Measurements from ENCODE around the gene RSPH9.

RSPH9 gene

DNA sequence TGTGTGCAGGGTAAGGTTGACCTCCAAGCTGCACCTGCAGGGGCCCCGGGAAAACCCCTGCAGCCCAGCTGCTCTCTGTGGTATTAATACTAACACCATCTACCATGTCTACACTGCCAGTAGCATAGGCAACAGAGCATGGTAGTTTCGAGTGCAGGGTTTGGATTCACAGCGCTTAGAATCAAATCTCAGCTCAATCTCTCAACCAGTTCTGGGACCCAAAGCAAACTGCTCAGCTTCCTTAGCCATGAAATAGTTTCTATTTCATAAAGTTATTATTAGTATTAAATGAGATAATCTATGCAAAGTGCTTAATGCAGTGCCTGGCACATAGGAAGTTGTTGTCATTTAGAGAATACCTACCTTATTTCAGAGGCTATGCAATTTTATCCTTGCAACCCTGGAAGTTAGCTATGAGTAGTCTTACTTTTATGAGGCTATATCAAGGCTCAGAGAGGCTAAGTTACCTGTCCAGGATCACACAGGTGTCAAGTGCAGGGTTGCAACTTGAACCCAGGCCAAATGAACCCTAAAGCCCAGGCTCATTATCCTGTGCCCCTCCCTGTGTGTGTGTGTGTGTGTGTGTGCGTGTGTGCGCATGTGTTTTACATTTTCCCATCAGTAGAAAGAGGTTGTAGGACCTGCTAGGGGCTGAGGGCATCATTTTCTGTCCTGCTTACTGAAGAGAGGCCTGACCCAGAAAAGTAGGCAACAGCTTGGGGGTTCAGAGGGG is 70.4 kb downstream of the RSPH9 start:
- Histone ChIP-seq H3K27ac (ENCODE audit: low read depth, low read length) (no peak overlapping the region), H3K4me1 (ENCODE audit: control insufficient read depth, insufficient read depth, low read length) (no peaks in the 10 kb centered on the region), H3K36me3 (ENCODE audit: control insufficient read depth, insufficient read depth, low read length) (no peaks in the 10 kb centered on the region), H3K4me3 (ENCODE audit: low read length) (no peak overlapping the region), H3K9ac (ENCODE audit: low read length) (no peak overlapping the region), H3K27me3 (ENCODE audit: control insufficient read depth, insufficient read depth, low read length) (peaks cover 3% of the 10 kb centered on the region)

DNA sequence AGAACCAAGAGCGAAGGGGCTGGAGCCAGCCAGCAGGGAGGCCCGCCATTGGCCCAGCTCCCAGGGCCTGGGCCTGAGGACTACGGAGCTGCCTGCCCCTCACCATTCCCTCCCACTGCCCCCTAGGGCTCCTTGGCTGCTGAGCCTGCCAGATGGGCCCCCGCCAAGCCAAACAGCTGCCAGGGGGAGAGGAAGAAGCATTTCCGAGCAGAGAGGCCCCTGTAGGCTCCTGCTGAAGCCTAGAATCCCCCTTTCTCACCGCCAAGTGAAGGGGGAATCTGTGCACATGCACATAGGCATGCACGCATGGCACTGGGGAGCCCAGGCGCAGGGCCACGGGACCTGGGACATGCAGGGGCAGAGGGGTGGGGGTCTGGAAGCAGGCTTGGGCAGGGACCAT is 71.3 kb downstream of the RSPH9 start:
- Histone ChIP-seq H3K9ac (ENCODE audit: low read length) (no peak overlapping the region), H3K4me1 (ENCODE audit: control insufficient read depth, insufficient read depth, low read length) (no peaks in the 10 kb centered on the region), H3K4me3 (ENCODE audit: low read length) (no peak overlapping the region), H3K36me3 (ENCODE audit: control insufficient read depth, insufficient read depth, low read length) (no peaks in the 10 kb centered on the region), H3K27ac (ENCODE audit: low read depth, low read length) (no peak overlapping the region), H3K27me3 (ENCODE audit: control insufficient read depth, insufficient read depth, low read length) (peaks cover 3% of the 10 kb centered on the region)

DNA sequence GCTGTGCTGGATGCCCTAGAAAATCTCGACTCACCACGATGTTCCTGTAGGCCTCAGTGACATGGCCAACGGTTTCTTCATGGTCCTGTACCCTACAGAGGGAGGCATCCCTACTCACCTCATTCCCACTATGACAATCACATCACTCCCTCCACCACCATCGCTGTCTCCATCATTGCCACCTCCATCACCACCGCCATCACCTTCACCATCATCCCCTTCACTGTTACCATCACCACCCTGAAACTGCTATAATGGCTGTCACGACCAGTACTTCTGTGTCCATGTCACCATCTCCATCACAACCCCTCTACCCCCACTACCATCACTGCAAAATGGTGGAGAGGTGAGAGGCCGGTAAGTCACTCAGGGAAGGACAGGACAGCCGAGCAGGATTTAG is 72.6 kb downstream of the RSPH9 start:
- Histone ChIP-seq H3K36me3 (ENCODE audit: control insufficient read depth, insufficient read depth, low read length) (no peaks in the 10 kb centered on the region), H3K9ac (ENCODE audit: low read length) (no peak overlapping the region), H3K4me1 (ENCODE audit: control insufficient read depth, insufficient read depth, low read length) (no peaks in the 10 kb centered on the region), H3K27ac (ENCODE audit: low read depth, low read length) (no peak overlapping the region), H3K27me3 (ENCODE audit: control insufficient read depth, insufficient read depth, low read length) (peaks cover 3% of the 10 kb centered on the region), H3K4me3 (ENCODE audit: low read length) (no peak overlapping the region)

DNA sequence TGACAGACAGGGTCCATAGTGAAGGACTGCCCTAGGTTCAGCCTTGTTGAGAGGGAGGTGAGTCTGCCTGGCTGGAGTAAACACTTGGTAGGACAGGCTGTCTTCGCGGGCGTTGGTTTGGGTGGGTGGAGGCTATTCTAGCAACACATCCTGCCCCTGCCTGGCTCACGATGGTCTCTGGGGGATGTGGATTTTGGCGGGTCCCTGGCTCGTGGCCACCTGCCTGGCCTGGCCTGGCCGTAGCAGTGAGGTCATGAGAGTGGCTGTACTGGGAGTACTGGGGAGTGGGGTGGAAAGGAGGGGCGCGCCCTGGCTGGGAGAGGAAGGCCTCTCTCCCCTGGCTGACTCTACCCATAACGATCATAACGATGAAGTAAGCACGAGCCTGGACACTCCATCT is 73.0 kb downstream of the RSPH9 start:
- Histone ChIP-seq H3K27ac (ENCODE audit: low read depth, low read length) (no peak overlapping the region), H3K9ac (ENCODE audit: low read length) (no peak overlapping the region), H3K27me3 (ENCODE audit: control insufficient read depth, insufficient read depth, low read length) (peaks cover 3% of the 10 kb centered on the region), H3K4me1 (ENCODE audit: control insufficient read depth, insufficient read depth, low read length) (no peaks in the 10 kb centered on the region), H3K4me3 (ENCODE audit: low read length) (no peak overlapping the region), H3K36me3 (ENCODE audit: control insufficient read depth, insufficient read depth, low read length) (no peaks in the 10 kb centered on the region)

DNA sequence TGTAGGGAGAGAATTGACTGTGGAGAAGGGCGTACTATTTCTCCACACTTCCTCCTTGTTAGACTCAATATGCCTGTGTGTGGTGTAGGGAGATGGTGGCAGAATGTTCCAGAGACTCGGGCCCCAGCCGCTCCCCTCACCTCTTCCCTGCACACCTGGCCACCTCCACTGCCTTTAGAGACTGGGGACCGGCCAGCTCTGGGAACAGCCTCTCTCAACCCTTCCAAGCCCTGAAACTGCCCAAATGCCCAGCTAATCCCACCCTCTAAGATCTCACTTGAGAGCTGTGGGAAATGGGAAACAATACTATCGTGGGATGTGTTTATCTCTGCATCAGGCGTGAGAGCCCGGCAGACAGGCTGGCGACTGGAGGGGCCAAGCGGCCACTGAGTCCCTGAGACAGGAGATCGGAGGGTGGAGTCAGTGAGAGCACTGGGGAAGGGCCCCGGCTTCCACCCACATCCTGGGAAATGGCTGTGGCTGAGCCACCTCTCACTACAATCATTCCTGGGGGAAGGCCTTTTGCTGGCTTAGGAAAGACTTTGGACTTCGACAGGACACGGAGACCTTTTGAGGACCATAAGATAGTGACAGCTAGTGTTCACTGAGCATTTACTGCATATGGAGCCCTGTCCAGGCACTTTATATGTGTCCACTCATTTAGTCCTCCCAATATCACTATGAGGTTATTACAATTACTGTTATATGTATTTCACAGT is 73.7 kb downstream of the RSPH9 start:
- H3K4me1 ChIP-seq (ENCODE audit: control insufficient read depth, insufficient read depth, low read length): no peaks in the 10 kb centered on the region
- H3K27me3 ChIP-seq (ENCODE audit: control insufficient read depth, insufficient read depth, low read length): peaks cover 3% of the 10 kb centered on the region
- no peak overlapping the region for H3K4me3 ChIP-seq (ENCODE audit: low read length)
- no peaks in the 10 kb centered on the region for H3K36me3 ChIP-seq (ENCODE audit: control insufficient read depth, insufficient read depth, low read length)
- no peak overlapping the region for H3K27ac ChIP-seq (ENCODE audit: low read depth, low read length)
- no peak overlapping the region for H3K9ac ChIP-seq (ENCODE audit: low read length)

DNA sequence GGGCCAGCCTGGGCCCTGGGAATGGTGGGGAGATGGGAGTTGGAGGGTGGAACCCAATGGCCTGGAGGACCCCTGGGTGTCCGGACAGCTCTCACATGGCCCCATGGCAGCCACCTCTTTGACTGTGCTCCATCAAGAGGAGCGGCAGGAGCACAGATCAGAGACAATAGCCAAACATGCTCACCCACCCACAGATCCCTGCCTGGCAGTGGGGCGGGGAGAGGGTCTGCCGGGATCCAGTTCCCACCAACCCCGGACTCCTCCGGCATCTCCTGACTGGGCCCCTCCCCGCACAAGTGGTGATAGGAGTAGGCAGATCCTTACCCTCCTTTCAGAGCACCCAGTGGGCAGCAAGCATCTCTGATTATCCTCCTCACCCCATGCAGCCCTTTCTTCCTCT is 74.7 kb downstream of the RSPH9 start:
- Histone ChIP-seq H3K27ac (ENCODE audit: low read depth, low read length) (no peak overlapping the region), H3K9ac (ENCODE audit: low read length) (no peak overlapping the region), H3K4me1 (ENCODE audit: control insufficient read depth, insufficient read depth, low read length) (no peaks in the 10 kb centered on the region), H3K4me3 (ENCODE audit: low read length) (no peak overlapping the region), H3K27me3 (ENCODE audit: control insufficient read depth, insufficient read depth, low read length) (peaks cover 3% of the 10 kb centered on the region), H3K36me3 (ENCODE audit: control insufficient read depth, insufficient read depth, low read length) (no peaks in the 10 kb centered on the region)

DNA sequence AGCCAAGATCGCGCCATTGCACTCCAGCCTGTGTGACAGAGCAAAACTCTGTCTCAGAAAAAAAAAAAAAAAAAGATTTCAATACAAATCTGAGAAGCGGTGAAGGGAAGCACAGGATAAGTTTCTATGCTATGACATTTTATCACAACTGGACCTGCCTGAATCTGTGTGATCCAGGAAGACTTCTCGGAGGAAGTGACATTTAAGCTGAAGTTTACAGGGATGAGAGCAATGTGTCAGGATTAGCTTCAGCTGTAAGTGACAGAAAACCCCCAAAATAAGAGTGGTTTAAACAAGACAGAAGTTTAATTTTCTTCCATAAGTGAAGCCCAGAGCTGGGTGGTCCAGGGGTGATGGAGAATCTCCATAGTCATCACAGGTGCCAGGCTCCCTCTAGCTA is 76.2 kb downstream of the RSPH9 start:
- Histone ChIP-seq H3K4me1 (ENCODE audit: control insufficient read depth, insufficient read depth, low read length) (no peaks in the 10 kb centered on the region), H3K27me3 (ENCODE audit: control insufficient read depth, insufficient read depth, low read length) (peaks cover 3% of the 10 kb centered on the region), H3K36me3 (ENCODE audit: control insufficient read depth, insufficient read depth, low read length) (no peaks in the 10 kb centered on the region), H3K9ac (ENCODE audit: low read length) (no peak overlapping the region), H3K27ac (ENCODE audit: low read depth, low read length) (no peak overlapping the region), H3K4me3 (ENCODE audit: low read length) (no peak overlapping the region)
